C4-2B (cell line): ENCODE results near the gene NKG7.

Experiments used
- H3K27ac ChIP-seq: fragments of 450-650 bp; 2 replicates; pipeline ENCODE4 v1.5.1; 2017
- ZFX ChIP-seq: fragments of 450-650 bp; IDR thresholded peaks from 2 replicates; pipeline ENCODE4 v1.6.1; 2017
- TF ChIP-seq, protein P1 (sequence below): fragments of 450-650 bp; conservative IDR thresholded peaks from 2 replicates; pipeline ENCODE4 v1.5.1; 2017; ENCODE audit warnings: mild to moderate bottlenecking

NKG7 gene

GRCh38 chr19:51341066-51341465 is 31.4 kb downstream of the NKG7 start:
- H3K27ac ChIP-seq: peak overlapping the region; percentile 76
- TF ChIP-seq ZFX: no peak
- TF ChIP-seq, protein P1, sequence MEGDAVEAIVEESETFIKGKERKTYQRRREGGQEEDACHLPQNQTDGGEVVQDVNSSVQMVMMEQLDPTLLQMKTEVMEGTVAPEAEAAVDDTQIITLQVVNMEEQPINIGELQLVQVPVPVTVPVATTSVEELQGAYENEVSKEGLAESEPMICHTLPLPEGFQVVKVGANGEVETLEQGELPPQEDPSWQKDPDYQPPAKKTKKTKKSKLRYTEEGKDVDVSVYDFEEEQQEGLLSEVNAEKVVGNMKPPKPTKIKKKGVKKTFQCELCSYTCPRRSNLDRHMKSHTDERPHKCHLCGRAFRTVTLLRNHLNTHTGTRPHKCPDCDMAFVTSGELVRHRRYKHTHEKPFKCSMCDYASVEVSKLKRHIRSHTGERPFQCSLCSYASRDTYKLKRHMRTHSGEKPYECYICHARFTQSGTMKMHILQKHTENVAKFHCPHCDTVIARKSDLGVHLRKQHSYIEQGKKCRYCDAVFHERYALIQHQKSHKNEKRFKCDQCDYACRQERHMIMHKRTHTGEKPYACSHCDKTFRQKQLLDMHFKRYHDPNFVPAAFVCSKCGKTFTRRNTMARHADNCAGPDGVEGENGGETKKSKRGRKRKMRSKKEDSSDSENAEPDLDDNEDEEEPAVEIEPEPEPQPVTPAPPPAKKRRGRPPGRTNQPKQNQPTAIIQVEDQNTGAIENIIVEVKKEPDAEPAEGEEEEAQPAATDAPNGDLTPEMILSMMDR: no peak

DNA sequence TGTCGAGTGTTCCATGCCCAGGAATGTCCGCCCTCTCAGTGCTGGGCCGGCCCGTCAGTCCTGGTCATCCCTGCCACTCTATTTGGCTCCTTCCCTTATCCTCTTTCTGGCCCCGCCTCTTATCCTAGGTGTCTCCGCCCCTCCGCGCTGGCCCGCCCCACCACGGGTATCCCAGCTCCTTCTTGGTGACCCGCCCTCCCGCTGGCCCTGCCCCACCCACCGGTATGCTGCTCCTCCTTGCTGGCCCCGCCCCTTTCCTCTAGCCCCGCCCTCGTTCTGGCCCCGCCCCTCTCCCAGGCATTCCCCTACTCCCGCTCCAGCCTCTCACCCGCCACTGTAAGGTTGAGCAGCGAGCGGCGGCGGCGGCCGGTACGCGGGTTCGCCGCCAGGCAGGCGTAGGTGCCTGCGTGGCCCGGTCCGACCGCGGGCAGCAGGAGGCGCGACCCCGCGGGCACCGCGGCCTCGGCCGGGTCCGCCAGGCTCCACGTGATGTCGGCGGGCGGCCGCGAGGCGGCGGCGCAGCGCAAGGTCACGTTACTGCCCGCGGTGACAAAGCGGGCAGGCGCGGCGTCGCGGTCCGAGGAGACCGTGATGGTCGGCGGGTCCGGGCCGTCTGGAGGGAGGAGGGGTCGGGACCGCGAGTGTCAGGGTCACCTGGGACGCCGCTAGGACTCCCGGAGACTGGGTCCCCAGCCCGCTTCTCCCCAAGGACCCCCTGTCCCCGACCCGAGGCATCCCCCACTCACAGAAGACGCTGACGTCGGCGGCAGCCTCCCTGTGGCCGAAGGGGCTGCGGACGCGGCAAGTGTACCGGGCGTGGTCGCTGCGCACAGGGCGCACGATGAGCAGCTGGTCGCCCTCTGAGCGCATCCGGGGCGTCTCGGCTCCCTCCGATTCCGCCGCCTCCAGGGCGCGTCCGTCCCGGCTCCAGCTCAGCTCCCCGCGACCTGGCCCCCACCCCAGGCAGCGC is 32.5 kb downstream of the NKG7 start:
- TF ChIP-seq ZFX: no peak
- TF ChIP-seq, protein P1: peak; percentile 48
- peak overlapping the region; percentile 76 for H3K27ac ChIP-seq

- H3K27ac ChIP-seq: peak overlapping the region; percentile 76
- TF ChIP-seq, protein P1: no peak
- no peak for TF ChIP-seq ZFX
These were observed 33.2 kb downstream of the NKG7 start for GRCh38 chr19:51339313-51339686.

- TF ChIP-seq, protein P1: peak; percentile 97
- TF ChIP-seq ZFX: no peak
- H3K27ac ChIP-seq: peak overlapping the region; percentile 76
These were observed 33.7 kb downstream of the NKG7 start for GRCh38 chr19:51338563-51339312.

- no peak overlapping the region; the same call in 1 of the 2 replicates for H3K27ac ChIP-seq
These were observed 34.4 kb downstream of the NKG7 start for GRCh38 chr19:51337861-51338562.

GRCh38 chr19:51337141-51337860 is 35.2 kb downstream of the NKG7 start:
- H3K27ac ChIP-seq: no peak overlapping the region
- TF ChIP-seq, protein P1: no peak
- no peak for TF ChIP-seq ZFX

More at GRCh38 chr19:51337861-51338562, 34.4 kb downstream of the NKG7 start:
- no peak for TF ChIP-seq ZFX
- TF ChIP-seq, protein P1: no peak
